Lower lobe of right lung (tissue), 2 donors: ENCODE measurements around the gene SPPL2C. TPM values are rescaled to one million over a fixed set of nuclear protein-coding genes. Genes with fewer than 3 reads are reported as not detected.

ENCODE experiments used
- ATAC-seq, 2 donors: fragments of 200-7000 bp; cut with Tn5 transposase; one replicate each; pipeline ENCODE4 v1.9.1; 2020 to 2022; ENCODE audit warnings: mild to moderate bottlenecking in 2 of 2, moderate library complexity in 2 of 2
- DNase-seq: peaks from one replicate; pipeline ENCODE4 v3.0.0-alpha.2; 2020
- H3K27ac ChIP-seq: fragments of 200-600 bp; one replicate; pipeline ENCODE4 v1.8.0; 2022
- H3K27me3 ChIP-seq: fragments of 200-600 bp; one replicate; pipeline ENCODE4 v1.8.0; 2022; ENCODE audit warnings: low read depth
- H3K36me3 ChIP-seq: fragments of 200-600 bp; one replicate; pipeline ENCODE4 v1.8.0; 2022; ENCODE audit warnings: mild to moderate bottlenecking
- H3K4me1 ChIP-seq: fragments of 200-600 bp; one replicate; pipeline ENCODE4 v1.8.0; 2022
- H3K4me3 ChIP-seq: fragments of 200-600 bp; one replicate; pipeline ENCODE4 v1.8.0; 2022; ENCODE audit warnings: mild to moderate bottlenecking
- H3K9me3 ChIP-seq: fragments of 200-600 bp; one replicate; pipeline ENCODE4 v1.8.0; 2022
- CTCF ChIP-seq: fragments of 200-600 bp; IDR thresholded peaks from one replicate; pipeline ENCODE4 v1.8.0; 2022; ENCODE audit warnings: antibody characterized with exemption, mild to moderate bottlenecking
- intact Hi-C: fragments of 100-400 bp; cut with DNase I; formaldehyde crosslinking; loops from one replicate; pipeline ENCODE4 v1.11.0; 2022
- total RNA-seq: library from RNA; stranded (reverse); fragmentation: NEBNext Ultra II Directional; extraction: Animal tissue kit (Norgen Biotek cat#: 25700); gene quantifications from one replicate; pipeline ENCODE4 v1.2.1, GENCODE V29; 2021
- donor health status: DM: no; HTN: yes; CAD: no; lungs with severe emphysema.

Gene SPPL2C
- total RNA-seq, 1 donor from 2014 or later = not detected

- DNase-seq (no peak), ATAC-seq (no peak)
- Histone ChIP-seq H3K4me3 (no peak overlapping the region), H3K9me3 (no peaks in the 10 kb centered on the region), H3K27me3 (no peaks in the 10 kb centered on the region), H3K27ac (no peak overlapping the region), H3K36me3 (no peaks in the 10 kb centered on the region), H3K4me1 (no peaks in the 10 kb centered on the region)
- TF ChIP-seq CTCF = no peak
- intact Hi-C loops = no loop called here
Measured at GRCh38 chr17:45841883-45842525, 2.7 kb upstream of the SPPL2C start.

- H3K27me3 ChIP-seq = no peaks in the 10 kb centered on the region
- TF ChIP-seq CTCF = no peak
- no peaks in the 10 kb centered on the region for H3K4me1 ChIP-seq
Measured at GRCh38 chr17:45843722-45844121, 959 bp upstream of the SPPL2C start.

GRCh38 chr17:45845376-45846185 is 900 bp downstream of the SPPL2C start:
- Histone ChIP-seq H3K27me3 (peaks cover 5% of the 10 kb centered on the region), H3K4me1 (no peaks in the 10 kb centered on the region), H3K27ac (no peak overlapping the region), H3K4me3 (no peak overlapping the region), H3K36me3 (no peaks in the 10 kb centered on the region), H3K9me3 (no peaks in the 10 kb centered on the region)
- DNase-seq (peak; percentile 33), ATAC-seq (no peak)
- TF ChIP-seq CTCF = no peak
- intact Hi-C loops = no loop called here

More at GRCh38 chr17:45843722-45844121, 959 bp upstream of the SPPL2C start:
- H3K36me3 ChIP-seq = no peaks in the 10 kb centered on the region
- no peak for DNase-seq
- ATAC-seq = no peak
- no peak overlapping the region for H3K27ac ChIP-seq
- intact Hi-C loops = no loop called here
- H3K9me3 ChIP-seq = no peaks in the 10 kb centered on the region
- H3K4me3 ChIP-seq = no peak overlapping the region

GRCh38 chr17:45846223-45846622 is 1.5 kb downstream of the SPPL2C start:
- Histone ChIP-seq H3K4me1 (no peaks in the 10 kb centered on the region), H3K9me3 (no peaks in the 10 kb centered on the region), H3K27ac (no peak overlapping the region), H3K27me3 (peaks cover 5% of the 10 kb centered on the region), H3K4me3 (no peak overlapping the region), H3K36me3 (no peaks in the 10 kb centered on the region)
- DNase-seq = peak; percentile 28
- TF ChIP-seq CTCF = no peak
- no peak for ATAC-seq
- intact Hi-C loops = no loop called here

GRCh38 chr17:45846646-45847045 is 2.0 kb downstream of the SPPL2C start:
- intact Hi-C loops = no loop called here
- DNase-seq (no peak), ATAC-seq (no peak)
- Histone ChIP-seq H3K4me3 (no peak overlapping the region), H3K36me3 (no peaks in the 10 kb centered on the region), H3K27ac (no peak overlapping the region), H3K27me3 (peaks cover 9% of the 10 kb centered on the region), H3K9me3 (no peaks in the 10 kb centered on the region), H3K4me1 (no peaks in the 10 kb centered on the region)
- TF ChIP-seq CTCF = no peak
